SK-N-MC (cell line): Measurements from ENCODE around the gene ABCA3.
"Not testable (repeated sequence)": the region's sequence is repeated elsewhere in the genome, so short reads cannot be mapped to it uniquely, and the experiment has no call there.

Experiments
- DNase-seq: peaks from one replicate; pipeline ENCODE4 v3.0.0-alpha.2; 2011; ENCODE audit warnings: low read depth, low spot score
- H3K27ac ChIP-seq: fragments of 200-600 bp; sonication (generic); 2 replicates; pipeline ENCODE4 v1.5.1; 2016; ENCODE audit warnings: mixed run types
- H3K36me3 ChIP-seq: fragments of 200-600 bp; sonication (generic); 2 replicates; pipeline ENCODE4 v1.6.1; 2017; ENCODE audit warnings: antibody characterized with exemption, low read length, mixed read lengths; ENCODE audit not compliant: insufficient read depth
- H3K4me3 ChIP-seq: fragments of 200-600 bp; sonication (generic); 2 replicates; pipeline ENCODE4 v1.5.1; 2016
- H3K9ac ChIP-seq: fragments of 200-600 bp; sonication (generic); 2 replicates; pipeline ENCODE4 v1.8.0; 2017; ENCODE audit warnings: mixed run types, mixed read lengths; ENCODE audit not compliant: insufficient read length
- H3K9me3 ChIP-seq: fragments of 200-600 bp; sonication (generic); 2 replicates; pipeline ENCODE4 v1.6.1; 2017; ENCODE audit warnings: low read depth, mild to moderate bottlenecking, antibody characterized with exemption, low read length, moderate library complexity, mixed read lengths
- EZH2 ChIP-seq: fragments of 200-600 bp; sonication (generic); IDR thresholded peaks from one replicate; pipeline ENCODE4 v1.6.1; 2017; ENCODE audit warnings: antibody characterized with exemption
- FOXP2 ChIP-seq: optimal IDR thresholded peaks from 2 replicates; pipeline ENCODE3; 2011; ENCODE audit warnings: mild to moderate bottlenecking, moderate library complexity; ENCODE audit not compliant: insufficient read depth; ENCODE audit errors: extremely low read length, control extremely low read depth
- POLR2AphosphoS5 ChIP-seq: IDR thresholded peaks from 2 replicates; pipeline ENCODE4 v1.6.1; 2012; ENCODE audit warnings: mild to moderate bottlenecking, low read depth, low read length, borderline replicate concordance

The ABCA3 gene

DNA sequence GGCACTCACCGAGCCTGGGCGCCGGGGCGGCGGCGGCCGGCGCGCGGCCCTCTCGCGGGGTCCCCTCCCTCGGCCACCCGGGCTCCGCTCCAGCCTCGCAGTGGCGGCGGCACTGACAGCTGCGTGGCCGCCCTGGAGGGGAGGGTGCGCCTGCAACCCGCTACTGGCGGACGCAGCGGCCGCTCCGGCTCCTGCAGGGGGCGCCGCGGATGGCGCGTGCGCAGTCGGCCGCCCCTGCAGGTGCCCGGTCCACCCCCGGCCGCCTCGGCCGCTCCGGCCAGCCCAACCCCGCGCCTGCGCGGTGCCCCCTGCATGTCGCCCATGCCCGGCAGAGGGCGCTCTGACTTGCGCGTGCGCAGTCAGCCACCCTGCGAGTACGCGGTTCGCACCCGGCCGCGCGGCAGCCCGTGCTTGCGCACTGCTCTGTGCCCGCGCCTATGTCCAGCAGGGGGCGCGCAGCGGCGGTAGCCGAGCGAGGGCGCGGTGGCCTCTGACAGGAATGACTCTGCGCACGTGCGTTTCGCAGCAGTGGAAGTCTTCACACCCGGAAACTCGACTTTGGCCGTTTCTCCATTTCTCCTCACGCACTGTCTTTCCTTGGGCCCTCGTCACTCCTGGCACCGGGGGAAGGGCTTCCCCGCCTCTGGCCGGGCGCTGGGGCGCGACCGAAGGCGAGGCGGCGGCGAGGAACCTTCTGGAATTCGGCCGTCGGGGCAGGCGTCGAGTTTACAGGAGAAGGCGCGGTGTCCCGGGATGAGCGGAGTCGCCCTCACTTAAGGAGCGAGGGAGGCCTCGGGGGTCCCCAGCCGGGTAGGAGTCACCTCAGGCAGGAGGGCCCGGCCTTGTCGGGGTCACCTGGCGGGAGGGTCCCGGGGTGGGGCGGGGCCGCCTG lies at the start of gene ABCA3:
Gene ABCA3, minus strand, starts transcription at position 165 of the 892 bp plus-strand sequence. CDS start 14,262 bp downstream, outside the sequence.
- Histone ChIP-seq H3K36me3 (no peaks in the 10 kb centered on the region), H3K9ac (peak within 1 kb of the TSS; percentile 41), H3K9me3 (no peaks in the 10 kb centered on the region), H3K27ac (no peak within 1 kb of the TSS), H3K4me3 (peak within 1 kb of the TSS; percentile 85)
- DNase-seq, result peak; percentile 35
- TF ChIP-seq FOXP2, result peak; percentile 33
- TF ChIP-seq EZH2, result no peak

DNA sequence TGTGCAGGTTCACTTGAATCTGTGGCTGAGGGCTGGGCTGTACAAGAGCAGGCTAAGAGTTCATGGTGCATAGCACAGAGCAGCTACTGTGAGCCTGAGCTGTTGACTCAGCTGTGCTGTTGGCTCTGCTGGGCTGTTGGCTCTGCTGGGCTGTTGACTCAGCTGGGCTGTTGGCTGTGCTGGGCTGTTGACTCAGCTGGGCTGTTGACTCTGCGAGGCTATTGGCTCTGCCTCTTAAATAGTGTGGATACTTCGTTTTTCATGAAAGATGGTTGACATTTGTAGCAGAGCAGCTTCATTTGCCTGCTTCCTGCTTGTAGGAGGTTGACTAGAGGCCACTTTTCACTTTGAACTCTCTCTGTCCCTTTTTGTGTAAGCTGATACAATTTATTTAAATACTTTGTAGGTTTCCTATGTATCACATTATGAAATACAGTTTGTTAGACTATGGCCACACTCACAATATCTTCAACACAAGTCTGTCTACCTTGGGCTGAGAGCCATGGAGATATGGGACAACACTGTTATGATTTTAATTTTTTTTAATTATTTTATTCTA lies 48.4 kb upstream of the ABCA3 start:
- Histone ChIP-seq H3K4me3 (no peak overlapping the region), H3K9me3 (no peaks in the 10 kb centered on the region), H3K27ac (no peak overlapping the region), H3K36me3 (no peaks in the 10 kb centered on the region), H3K9ac (no peak overlapping the region)
- TF ChIP-seq POLR2AphosphoS5, result no peak
- TF ChIP-seq EZH2, result no peak
- TF ChIP-seq FOXP2, result no peak
- DNase-seq, result no peak

DNA sequence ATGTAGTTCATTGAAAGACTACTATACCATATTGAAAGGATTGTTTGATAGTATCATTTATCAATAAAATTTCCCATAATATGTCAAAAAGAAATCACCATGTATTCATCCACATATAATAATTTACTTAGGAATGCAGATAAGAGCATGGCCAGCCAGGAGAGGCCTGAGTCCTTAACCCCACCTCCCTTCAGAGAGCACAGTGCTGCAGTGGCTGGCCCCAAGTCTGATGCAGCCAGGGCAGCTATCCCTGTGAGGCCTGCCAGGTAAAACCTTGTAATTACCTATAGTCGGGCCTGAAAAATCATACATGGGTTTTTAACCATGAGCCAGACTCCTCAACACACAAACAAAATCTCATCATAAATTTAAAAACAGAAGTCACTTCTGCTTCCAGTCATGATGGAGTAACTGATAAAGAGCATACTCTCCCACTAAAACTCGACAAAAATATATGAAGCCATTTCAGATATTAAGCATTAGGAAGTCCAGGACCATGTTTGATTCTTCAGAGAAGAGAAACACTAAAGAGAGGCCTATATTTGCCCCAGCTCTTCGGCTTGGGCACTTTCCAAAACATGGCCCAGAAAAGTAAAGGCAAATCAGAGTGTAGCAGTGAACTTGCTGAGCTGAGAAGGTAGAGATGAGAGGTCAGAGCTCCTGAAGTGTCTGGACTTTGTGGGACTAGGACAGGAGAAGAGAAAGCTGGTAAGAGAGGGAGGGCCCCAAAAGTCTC lies 47.8 kb upstream of the ABCA3 start:
- Histone ChIP-seq H3K36me3 (no peaks in the 10 kb centered on the region), H3K9me3 (no peaks in the 10 kb centered on the region), H3K4me3 (no peak overlapping the region), H3K27ac (no peak overlapping the region), H3K9ac (no peak overlapping the region)
- DNase-seq, result no peak
- TF ChIP-seq POLR2AphosphoS5 (no peak), FOXP2 (no peak)

GRCh38 chr16:2386990-2387389 lies 46.5 kb upstream of the ABCA3 start:
- H3K36me3 ChIP-seq, result no peaks in the 10 kb centered on the region
- no peak overlapping the region for H3K27ac ChIP-seq
- H3K9ac ChIP-seq, result no peak overlapping the region

DNA sequence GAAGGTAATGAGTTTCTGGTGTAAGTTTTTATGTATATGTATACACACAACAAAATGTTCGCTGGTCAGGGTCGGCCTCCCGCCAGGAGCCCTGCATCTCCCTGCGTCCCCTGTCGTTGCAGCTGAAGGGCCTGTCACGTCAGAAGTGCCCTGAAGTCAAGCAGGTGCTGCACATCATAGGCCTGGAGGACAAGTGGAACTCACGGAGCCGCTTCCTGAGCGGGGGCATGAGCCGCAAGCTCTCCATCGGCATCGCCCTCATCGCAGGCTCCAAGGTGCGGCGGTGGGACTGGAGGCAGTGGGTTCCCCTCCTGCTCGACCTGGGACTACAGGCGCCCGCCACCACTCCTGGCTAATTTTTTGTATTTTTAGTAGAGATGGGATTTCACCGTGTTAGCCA lies 45.5 kb upstream of the ABCA3 start:
- not testable (repeated sequence) for H3K27ac ChIP-seq, H3K36me3 ChIP-seq, H3K9me3 ChIP-seq, DNase-seq, H3K4me3 ChIP-seq, H3K9ac ChIP-seq

More at GRCh38 chr16:2386990-2387389, 46.5 kb upstream of the ABCA3 start:
- no peak for TF ChIP-seq POLR2AphosphoS5
- no peak for DNase-seq
- H3K9me3 ChIP-seq, result no peaks in the 10 kb centered on the region
- no peak overlapping the region for H3K4me3 ChIP-seq

GRCh38 chr16:2385190-2385836 lies 44.8 kb upstream of the ABCA3 start:
- TF ChIP-seq POLR2AphosphoS5 (no peak), FOXP2 (no peak), EZH2 (no peak)
- H3K9ac ChIP-seq, result no peak overlapping the region
- DNase-seq, result no peak
- H3K27ac ChIP-seq, result no peak overlapping the region
- H3K4me3 ChIP-seq, result no peak overlapping the region
- H3K36me3 ChIP-seq, result no peaks in the 10 kb centered on the region
- no peaks in the 10 kb centered on the region for H3K9me3 ChIP-seq

DNA sequence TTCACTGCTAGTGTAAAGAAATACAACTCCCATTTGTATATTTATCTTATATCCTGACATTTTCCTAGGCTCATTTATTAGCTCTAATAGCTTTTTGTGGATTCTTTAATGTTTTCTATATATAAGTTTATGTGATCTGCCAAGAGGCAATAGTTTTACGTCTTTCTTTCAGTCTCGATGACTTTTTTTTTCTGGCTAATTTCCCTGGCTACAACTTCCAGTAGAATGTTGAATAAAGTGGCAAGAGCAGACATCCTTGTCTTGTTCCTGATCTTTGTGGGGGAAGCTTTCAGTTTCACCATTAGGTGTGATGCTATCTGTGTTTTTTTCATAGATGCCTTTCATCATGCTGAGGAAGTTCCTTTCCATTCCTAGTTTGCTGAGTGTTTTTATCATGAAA lies 43.9 kb upstream of the ABCA3 start:
- no peaks in the 10 kb centered on the region for H3K36me3 ChIP-seq
- no peaks in the 10 kb centered on the region for H3K9me3 ChIP-seq
- H3K4me3 ChIP-seq, result no peak overlapping the region
- no peak overlapping the region for H3K9ac ChIP-seq
- no peak for DNase-seq
- no peak overlapping the region for H3K27ac ChIP-seq
- TF ChIP-seq POLR2AphosphoS5, result no peak
- no peak for TF ChIP-seq EZH2
- no peak for TF ChIP-seq FOXP2

GRCh38 chr16:2383501-2383900 lies 43.0 kb upstream of the ABCA3 start:
- Histone ChIP-seq H3K9me3 (no peaks in the 10 kb centered on the region), H3K9ac (no peak overlapping the region), H3K36me3 (no peaks in the 10 kb centered on the region), H3K4me3 (no peak overlapping the region), H3K27ac (no peak overlapping the region)
- TF ChIP-seq POLR2AphosphoS5 (no peak), EZH2 (no peak), FOXP2 (no peak)
- no peak for DNase-seq
